TTC549 (cell line): ENCODE measurements around the gene ADIG.

Experiments used
- FAIRE-seq: peaks from 2 replicates; lab custom pipeline; 2012; peaks lifted over from hg19 to GRCh38; lab: Jason Lieb, UNC

The ADIG gene

DNA sequence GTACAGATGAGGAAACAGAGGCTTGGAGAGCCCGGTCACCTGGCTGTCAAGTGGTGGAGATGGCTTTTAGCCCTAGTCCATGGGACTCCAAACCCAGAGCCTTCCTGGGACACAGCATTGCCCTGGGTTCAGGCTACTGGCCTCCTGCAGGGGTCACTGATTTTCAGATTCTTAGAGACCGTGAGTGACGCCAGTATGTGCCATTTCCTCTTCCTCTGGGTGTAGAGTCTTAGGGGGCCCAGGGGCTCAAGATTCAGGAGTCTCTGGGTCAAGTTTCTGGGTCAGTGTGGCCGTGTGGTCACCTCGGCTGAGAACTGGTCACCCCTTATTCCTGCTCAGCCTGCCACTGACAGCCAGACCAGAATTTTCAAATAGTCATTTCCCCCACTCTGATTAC lies 21.2 kb downstream of the ADIG start:
- FAIRE-seq = no peak

- FAIRE-seq = no peak
Observed at GRCh38 chr20:38603286-38603685, 22.3 kb downstream of the ADIG start.

DNA sequence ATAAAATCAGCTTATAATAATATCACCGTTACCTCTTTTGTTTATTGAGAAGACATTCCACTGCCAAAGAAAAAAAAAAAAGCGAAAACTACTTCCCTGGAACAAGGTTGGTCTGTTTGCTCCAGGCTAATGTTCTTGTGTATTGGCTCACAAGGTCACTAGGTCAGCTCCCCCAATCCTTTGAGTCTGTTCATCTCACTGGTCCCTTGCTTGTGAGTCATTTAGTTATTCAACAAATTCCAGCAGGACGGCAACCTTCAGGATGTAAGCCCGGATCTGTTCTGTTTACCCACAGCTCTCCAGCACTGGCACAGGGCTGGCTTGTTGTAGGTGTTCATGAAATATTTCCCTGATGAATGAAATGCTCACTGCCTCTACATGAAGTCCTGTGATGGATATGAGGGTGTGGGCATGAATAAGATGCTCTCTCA lies 23.9 kb downstream of the ADIG start:
- no peak for FAIRE-seq

DNA sequence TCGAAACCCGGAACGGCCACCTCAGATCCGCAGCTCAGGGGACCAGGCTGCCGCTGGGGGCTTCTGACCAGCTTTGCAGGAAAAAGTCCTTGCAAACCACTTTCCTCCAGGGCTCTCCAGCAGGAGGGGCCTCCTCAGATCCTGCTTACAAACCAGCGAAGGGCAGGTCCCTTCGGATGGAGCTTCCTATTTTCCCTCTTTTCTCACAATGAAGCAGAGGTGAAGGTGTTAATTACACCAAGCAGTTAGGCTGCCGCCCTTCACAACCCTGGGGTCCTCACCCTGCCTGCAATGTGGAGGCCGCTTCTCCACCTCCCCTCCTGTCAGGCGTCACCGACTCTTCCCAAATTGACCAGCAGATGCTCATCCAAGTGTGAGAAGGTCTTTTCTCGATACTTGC lies 26.4 kb downstream of the ADIG start:
- FAIRE-seq = no peak

DNA sequence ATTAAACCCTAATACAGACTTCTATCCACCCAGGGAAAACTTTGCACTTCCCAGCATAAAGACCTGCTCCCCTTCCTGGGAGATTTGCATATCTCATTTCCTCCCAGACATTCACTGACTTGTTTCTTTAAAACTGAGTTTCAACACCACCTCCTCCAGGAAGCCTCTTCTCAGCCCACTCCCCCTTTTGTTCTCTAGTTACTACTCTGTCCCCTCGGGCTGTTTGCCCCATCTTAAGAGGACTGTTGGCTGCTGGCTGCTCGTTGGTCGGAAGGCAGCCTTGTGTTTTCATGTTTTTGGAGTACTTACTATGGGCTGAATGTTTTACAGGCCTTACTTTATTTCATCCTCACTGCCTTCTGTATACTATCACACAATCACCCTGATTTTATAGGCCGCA lies 27.2 kb downstream of the ADIG start:
- no peak for FAIRE-seq

DNA sequence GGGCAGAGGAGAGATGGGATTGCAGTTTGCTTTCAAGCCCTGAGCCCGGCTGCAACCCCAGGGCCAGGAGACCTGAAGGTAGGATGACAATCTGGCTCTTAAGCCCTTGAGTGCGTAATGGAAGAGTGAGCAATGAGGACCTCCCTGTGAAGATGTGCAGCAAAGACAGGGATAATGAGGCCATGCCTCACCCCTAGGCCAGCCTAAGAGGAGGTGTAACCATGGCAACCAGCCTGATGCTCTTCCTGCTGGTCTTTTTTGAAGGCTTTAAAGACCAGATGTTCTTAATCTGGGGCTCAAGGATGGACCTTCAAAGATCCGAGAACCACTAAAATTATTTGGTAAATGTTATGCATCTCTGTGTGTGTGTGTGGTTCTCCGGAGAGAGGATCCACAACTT lies 28.8 kb downstream of the ADIG start:
- FAIRE-seq = no peak

DNA sequence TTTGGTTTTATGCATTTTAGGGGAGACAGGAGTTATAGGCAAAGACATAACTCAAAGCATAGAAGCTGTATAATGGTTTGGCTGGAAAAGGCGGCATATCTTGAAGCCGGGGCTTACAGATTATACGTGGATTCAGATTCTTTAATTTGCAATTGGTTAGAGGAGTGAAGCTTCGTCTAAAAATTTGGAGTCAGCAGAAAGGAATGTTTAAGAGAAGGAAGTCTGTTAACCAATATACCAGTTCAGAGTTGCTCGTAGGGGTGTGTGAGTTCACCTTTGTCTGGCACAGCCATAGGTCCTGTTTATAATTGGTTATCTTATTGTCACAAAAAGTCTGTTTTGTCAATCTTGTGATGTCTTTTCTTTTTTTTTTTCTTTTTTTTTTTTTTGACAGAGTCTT lies 29.5 kb downstream of the ADIG start:
- no peak for FAIRE-seq

DNA sequence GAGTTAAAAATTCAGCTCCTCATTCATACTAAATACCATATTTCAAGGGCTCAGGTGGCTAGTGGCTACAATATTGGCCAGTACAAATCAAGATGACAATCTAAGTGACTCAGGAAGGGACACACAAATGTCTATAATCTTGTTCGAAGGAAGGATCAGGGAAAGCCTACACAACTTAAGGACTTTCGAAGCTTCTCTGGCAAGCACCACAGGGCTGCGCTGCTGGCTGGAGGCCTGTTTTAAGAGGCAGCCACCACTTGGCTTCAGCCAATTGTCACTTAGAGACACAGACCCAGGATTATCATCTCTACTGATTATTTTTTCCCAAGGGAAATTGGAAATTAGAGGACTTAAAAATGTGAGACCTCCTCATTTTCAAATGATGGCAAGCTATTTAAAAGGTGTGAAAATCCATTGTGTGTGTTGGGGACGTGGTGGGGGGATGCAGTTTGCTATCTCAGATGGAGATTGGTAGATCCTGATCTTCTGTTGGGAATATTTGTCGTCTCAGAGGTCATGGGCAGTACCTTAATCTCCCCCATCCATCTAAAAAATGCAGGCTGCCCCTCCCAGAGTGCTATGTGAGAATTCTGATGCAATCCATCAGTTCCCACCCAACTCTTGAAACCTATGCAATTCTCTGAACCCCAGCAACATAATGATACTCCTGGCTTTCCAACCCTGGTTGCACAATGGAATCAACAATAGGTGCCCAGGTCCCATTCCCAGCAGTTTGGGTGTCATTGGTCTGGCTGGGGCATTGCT lies 31.9 kb downstream of the ADIG start:
- no peak for FAIRE-seq

DNA sequence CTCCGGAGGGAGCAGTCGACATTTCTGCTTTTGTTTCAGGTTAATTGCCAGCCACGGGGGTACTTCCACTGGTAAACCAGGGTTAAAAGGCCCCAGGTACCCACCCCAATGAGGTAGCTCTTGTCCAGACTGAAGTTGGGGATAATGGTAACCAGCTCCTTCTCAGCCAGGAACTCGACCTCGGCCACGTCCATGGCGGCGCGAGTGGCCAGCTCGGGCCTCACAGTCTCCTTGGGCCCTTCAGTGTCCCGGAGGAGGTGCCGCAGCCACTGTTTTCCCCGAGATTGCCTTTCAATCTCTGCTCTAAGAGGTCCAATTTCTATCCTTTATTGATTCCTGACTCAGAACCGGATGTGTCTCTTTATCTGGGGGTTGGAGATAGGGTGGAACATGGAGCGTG lies 34.3 kb downstream of the ADIG start:
- no peak for FAIRE-seq

DNA sequence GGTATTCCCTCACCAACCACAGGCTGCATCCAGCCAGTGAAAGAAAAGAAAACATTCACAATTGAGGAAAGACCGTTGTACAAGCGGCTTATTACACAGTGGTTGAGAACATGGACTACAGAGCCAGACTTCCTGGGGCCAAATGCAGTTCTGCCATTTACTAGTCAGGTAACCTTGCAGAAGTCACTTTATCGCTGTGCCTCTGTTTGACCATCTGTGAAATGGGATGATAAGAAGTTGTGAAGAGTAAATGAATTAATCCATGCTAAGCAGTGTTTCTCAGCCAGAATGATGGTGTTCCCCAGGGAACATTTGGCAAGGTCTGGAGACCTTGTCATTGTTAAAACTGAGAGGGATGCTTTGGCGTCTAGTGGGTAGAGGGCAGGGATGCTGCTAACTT lies 35.5 kb downstream of the ADIG start:
- FAIRE-seq = no peak

DNA sequence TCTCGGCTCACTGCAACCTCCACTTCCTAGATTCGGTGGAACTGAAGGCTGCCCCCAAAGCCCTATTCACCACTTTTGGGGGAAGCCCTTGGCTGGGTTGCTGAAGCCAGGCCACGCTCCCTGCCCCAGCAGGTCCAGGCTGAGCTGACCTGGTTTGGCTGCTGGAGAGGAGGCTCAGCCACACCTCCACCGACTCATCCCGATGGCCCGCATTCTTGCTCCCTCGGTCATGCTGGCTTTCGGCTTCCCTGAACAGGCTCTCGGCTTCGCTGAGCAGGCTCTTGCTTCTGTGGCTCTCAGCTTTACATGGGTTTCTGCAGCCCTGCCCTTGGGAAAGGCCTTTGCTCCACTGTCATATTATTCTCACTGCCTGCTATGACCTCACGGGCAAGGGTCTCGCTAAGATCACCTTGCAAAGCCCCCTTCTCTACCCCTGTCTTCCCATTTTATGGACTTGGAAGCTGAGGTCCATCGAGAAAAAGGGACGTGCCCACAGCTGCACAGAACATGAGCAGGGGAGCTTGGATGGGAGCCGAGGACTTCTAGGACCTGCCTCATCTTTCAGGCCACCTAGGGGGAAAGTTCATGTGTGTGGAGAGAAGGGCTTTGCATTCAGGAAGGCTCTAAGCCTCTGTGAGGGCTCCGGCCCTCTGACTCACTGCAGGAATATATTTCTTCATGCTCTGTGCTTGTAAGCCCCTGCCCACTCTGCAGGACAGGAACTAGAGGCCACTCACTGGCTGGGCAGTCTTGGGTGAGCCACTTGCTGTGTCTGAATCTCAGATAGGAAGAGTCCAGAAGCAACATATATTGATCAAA lies 36.2 kb downstream of the ADIG start:
- FAIRE-seq = no peak

- FAIRE-seq = no peak
Observed at GRCh38 chr20:38617830-38618196, 36.8 kb downstream of the ADIG start.

DNA sequence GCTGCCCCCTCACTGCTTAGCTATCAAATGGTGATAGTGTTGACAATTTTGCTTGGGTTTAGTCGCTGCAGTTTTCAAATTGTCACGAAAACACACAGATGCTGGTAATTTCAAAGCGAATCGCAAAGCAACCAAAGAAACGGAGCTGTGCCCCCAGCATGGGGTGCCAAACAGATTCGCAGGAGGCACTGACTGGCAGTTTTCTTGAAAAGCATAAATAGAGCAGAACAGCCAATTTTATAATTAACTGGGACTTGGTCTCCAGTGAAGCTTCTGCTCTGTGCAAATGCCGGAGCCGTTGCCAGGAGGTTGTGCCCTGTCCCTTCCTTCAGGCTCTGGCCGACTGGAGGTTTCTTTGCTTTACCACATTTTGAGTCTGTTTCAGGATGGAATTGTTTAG lies 39.4 kb downstream of the ADIG start:
- no peak for FAIRE-seq

GRCh38 chr20:38623061-38623460 lies 42.1 kb downstream of the ADIG start:
- FAIRE-seq = no peak

- FAIRE-seq = no peak
Observed at GRCh38 chr20:38624084-38624483, 43.1 kb downstream of the ADIG start.

DNA sequence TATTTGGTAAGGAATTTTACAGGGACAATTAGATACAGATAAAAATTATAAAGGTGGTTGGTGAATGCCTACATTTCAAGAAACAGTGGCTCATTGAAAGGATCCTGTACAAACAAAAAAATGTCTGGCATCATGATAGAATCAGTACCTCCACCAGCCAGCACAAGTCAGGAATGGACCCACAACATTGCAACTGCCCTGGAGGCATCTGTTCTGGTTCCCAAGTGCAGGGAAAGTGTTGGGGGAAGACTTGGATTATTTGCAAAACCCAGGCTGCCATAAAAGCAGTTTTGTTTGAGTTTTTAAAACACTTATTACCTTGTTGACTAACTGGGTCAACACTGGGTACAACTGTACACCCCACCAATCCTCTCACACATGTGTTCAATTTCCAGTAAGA lies 44.9 kb downstream of the ADIG start:
- no peak for FAIRE-seq

DNA sequence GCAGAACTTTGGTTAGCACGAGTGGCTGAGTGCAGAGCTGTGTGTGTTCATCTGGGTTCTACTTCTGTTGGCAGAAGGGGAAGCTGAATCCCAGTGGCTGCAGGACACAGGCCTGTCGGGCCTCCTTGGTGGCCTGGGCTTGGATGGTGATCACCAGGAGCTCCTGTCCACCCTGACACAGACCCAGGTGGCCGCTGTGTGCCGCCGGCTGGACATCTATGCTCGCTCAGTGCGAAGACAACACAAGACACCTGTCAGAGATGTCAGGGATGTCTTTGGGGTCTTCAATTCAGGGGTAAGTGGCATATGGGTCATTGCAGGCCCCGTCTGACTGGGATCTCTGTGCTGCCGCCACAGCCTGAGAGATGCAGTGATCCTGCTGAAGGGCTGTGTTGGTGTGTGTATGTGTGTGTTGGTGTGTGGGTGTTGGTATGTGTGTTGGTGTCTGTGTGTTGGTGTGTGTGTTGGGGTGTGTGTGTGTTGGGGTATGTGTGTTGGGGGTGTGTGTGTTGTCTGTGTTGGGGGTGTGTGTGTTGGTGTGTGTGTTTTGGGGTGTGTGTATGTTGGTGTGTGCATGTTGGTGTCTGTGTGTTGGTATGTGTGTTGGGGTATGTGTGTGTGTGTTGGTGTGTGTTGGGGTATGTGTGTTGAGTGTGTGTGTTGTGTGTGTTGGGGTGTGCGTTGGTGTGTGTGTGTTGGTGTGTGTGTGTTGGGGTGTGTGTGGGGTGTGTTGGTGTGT lies 46.1 kb downstream of the ADIG start:
- no peak for FAIRE-seq

DNA sequence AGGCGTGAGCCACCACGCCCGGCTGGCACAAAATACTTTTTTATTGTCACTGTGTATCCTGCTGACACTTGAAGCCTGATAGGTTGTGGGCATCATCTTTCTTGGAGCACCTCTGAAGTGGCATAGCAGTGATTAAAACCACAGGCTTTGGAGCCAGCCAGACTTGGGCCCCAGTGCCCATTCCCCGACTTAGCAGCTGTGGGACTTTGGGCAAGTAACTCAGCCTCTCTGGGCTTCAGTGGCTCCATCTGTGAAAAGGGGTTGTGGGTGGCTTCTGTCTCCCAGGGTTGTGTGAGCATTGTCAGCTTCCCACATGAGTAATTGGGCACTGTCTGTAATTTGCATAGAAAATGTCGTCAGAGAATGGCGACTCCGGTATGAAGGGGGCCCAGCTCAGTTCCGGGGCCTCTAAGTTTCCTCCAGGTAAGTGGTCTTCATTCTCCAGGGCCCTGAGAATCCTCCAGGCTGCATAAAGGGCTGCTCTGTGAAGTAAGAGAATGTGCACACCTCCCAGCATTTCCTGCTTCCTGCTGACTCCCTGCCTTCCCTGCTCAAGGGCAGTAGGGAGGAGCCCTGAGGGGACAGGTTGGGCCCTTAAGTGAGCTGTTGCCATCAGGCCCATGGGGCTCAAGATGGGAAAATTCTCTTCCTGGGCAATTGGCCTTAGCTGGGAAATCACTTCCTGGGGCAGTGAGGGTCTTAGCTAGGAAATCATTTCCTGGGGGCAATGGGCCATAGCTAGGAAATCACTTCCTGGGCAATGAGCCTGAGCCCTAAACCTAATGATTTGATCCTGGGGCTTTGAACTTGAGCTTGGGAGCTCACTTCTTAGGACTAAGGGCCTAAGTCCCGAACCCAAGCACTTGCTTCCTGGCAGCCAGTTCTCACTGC lies 47.8 kb downstream of the ADIG start:
- FAIRE-seq = no peak

DNA sequence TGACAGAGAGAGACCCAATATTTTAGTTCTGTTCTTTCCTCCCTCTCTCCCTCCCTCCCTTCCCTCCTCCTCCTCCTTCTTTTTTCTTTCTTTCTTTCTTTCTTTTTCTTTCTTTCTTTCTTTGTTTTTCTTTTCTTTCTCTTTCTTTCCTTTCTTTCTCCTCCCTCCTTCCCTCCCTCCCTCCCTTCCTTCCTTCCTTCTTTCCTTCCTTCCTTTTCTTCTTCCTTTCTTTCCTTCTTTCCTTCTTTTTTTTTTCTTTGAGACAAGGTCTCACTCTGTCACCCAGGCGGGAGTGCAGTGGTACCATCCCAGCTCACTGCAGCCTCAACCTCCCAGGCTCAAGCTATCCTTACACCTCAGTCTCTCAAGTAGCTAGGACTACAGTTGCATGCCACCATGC lies 49.0 kb downstream of the ADIG start:
- no peak for FAIRE-seq

GRCh38 chr20:38630727-38631126 lies 49.7 kb downstream of the ADIG start:
- no peak for FAIRE-seq

DNA sequence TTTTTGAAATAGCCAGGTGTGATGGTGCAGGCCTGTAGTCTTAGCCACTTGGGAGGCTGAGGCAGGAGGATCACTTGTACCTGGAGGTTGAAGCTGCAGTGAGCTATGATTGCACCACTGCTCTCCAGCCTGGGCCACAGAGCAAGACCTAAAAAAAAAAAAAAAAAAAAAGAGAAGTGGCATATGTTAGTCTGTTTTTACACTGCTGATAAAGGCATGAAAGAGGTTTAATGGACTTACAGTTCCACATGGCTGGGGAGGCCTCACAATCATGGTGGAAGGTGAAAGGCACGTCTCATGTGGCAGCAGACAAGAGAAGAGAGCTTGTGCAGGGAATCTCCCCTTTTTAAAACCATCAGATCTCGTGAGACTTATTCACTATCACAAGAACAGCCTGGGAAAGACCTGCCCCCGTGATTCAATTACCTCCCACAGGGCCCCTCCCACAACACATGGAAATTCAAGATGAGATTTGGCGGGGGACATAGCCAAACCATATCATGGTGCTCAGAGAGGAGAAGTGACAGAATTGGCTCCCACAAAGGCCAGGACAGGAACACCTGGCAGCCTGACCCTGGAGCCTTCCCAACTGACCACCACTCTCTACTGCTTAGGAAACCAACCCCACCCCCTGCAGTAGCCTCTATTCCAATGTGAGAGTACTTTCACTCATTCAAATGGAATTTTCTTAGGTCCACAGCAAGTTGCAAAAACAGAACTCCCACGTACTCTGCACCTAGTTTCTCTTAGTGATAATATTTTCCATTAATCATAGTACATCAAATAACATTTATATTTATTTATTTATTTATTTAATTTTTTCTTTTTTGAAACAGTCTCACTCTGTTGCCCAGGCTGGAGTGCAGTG lies 50.4 kb downstream of the ADIG start:
- no peak for FAIRE-seq
